Motor neuron (in vitro differentiated cells): ENCODE data around the gene WDR53. TPM values are rescaled to one million over a fixed set of nuclear protein-coding genes. Genes with fewer than 3 reads are reported as not detected.
"Not testable (repeated sequence)": the region's sequence is repeated elsewhere in the genome, so short reads cannot be mapped to it uniquely, and the experiment has no call there.

Source experiments
- ATAC-seq, 8 experiments: fragments of 200-7000 bp; cut with Tn5 transposase; replicated peaks in 6 of 8; 2 replicates each; pipeline ENCODE4 v1.8.0; 2021; ENCODE audit warnings: mild to moderate bottlenecking in 8 of 8, moderate library complexity in 8 of 8
- H3K27ac ChIP-seq, 2 donors: fragments of 250-450 bp; sonication (Bioruptor Pico); 2 replicates each; pipeline ENCODE4 v1.9.0; 2021; ENCODE audit warnings: antibody characterized with exemption in 2 of 2, mild to moderate bottlenecking in 2 of 2, moderate library complexity in 1 of 2
- H3K4me1 ChIP-seq, 2 donors: fragments of 250-450 bp; sonication (Bioruptor Pico); replicated peaks in 1 of 2; 2 replicates each; pipeline ENCODE4 v1.6.1; 2021; ENCODE audit warnings: antibody characterized with exemption in 2 of 2, mild to moderate bottlenecking in 2 of 2, moderate library complexity in 1 of 2
- H3K4me3 ChIP-seq, 5 donors: fragments of 250-450 bp; sonication (Bioruptor Pico); 2 replicates each; pipeline ENCODE4 v1.9.0; 2021; ENCODE audit warnings: antibody characterized with exemption in 5 of 5, mild to moderate bottlenecking in 5 of 5, moderate library complexity in 4 of 5
- WGBS, 10 experiments: fragments of 450-650 bp; shearing (Covaris generic); methylation state at CpG; one replicate each; pipeline ENCODE4 v1.0.0; 2022; 5-methylcytosine and 5-hydroxymethylcytosine counted together
- in situ Hi-C, 9 experiments: fragments of 400-800 bp; cut with MboI; loops; one replicate each; pipeline ENCODE4 v1.15.0; 2021; ENCODE audit warnings: low sequenced_read_pairs in 9 of 9, low pct_unique_long_range_greater_than_20kb in 2 of 9; ENCODE audit not compliant: unreplicated experiment in 9 of 9
- total RNA-seq, 8 experiments: library from RNA; unstranded; fragments of 300-600 nt; gene quantifications; 2 replicates each; pipeline versions ENCODE4 v1.2.3 to v1.2.4, GENCODE V29; 2022

The WDR53 gene
- total RNA-seq, 8 experiments from 2014 or later, result 5.7 to 13.1 (median 9.4) TPM

DNA sequence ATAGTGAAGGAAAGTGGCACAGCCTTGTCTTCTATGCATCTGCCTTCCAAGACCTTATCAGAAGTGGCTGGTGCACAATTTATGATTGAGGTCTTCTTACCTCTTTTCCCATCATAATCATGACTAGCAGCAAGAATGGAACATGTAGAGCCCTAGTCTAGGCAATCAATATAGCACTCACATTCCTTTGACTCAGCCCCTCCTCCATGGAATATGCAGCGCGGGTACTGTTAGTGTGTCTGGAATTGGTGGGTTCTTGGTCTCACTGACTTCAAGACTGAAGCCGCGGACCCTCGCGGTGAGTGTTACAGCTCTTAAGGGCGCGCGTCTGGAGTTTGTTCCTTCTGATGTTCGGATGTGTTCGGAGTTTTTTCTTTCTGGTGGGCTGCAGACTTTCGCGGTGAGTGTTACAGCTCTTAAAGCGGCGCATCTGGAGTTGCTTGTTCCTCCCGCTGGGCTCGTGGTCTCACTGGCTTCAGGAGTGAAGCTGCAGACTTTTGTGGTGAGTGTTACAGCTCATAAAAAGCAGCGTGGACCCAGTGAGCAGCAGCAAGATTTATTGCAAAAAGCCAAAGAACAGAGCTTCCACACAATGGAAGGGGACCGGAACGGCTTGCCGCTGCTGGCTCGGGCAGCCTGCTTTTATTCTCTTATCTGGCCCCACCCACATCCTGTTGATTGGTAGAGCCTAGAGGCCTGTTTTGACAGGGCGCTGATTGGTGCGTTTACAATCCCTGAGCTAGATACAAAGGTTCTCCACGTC is 29.8 kb upstream of the WDR53 start:
- H3K4me1 ChIP-seq, H3K4me3 ChIP-seq, H3K27ac ChIP-seq, in situ Hi-C loops: not testable (repeated sequence)
- peak in 5 of 8 experiments; percentile 37 to 77 (median 59) for ATAC-seq
- 55 to 100% (median 76%) methylated on average over 4 to 15 of the region's 25 CpGs; no CpG with 5 or more reads in 5 of the 10 experiments for WGBS, 10 experiments

GRCh38 chr3:196596355-196596754 is 28.0 kb upstream of the WDR53 start:
- no peak overlapping the region for H3K27ac ChIP-seq
- H3K4me1 ChIP-seq, result no peaks in the 10 kb centered on the region
- H3K4me3 ChIP-seq, result no peak overlapping the region
- WGBS, 10 experiments, result 0 to 67% (median 50%) methylated on average over 1 to 5 of the region's 5 CpGs; no CpG with 5 or more reads in 4 of the 10 experiments
- in situ Hi-C loops, result no loop called here
- peak in 1 of 8 experiments; percentile 18 for ATAC-seq

GRCh38 chr3:196590279-196590678 is 21.9 kb upstream of the WDR53 start:
- no peak for ATAC-seq
- Histone ChIP-seq H3K4me3 (no peak overlapping the region), H3K27ac (no peak overlapping the region), H3K4me1 (no peaks in the 10 kb centered on the region)
- WGBS, 10 experiments, result 77 to 100% (median 91%) methylated on average over 1 to 5 of the region's 5 CpGs; no CpG with 5 or more reads in 2 of the 10 experiments
- in situ Hi-C loops, result no loop called here

DNA sequence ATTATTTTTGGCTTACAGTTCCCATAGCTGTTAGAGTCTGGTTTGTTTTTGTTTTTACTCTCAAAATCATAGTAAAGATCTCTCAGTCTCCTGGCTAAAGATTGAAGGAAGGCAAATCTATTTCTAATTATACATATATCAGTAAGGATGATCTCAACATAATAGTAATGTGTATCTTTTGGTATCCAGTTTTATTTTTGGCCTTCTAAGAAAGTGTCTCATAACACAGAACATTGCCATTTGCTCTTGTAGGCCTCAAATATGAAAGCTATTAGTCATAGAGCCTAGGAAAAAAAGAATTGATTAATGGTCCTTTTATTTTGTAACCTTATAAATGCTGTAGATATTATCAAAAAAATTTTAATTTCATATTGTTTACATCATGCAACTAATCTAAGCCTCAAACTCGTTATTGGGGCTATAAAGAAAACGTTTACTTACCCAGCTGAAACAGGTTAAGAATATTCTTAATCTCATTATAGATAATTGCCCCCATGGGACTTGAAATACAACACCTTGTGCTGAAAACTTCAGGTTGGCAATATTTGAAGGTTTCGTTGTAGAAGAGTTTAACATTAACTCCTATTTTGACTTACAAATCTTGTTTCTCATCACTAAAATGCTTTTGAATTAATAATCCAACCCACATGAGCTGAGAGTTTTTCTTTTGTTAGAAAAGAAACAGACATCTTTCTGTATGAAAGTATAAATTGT is 16.8 kb upstream of the WDR53 start:
- ATAC-seq, result no peak
- no peak overlapping the region for H3K27ac ChIP-seq
- H3K4me3 ChIP-seq, result no peak overlapping the region
- 74 to 93% (median 89%) methylated on average over 2 to 3 of the region's 3 CpGs for WGBS, 10 experiments
- H3K4me1 ChIP-seq, result no peaks in the 10 kb centered on the region
- in situ Hi-C loops, result no loop called here

DNA sequence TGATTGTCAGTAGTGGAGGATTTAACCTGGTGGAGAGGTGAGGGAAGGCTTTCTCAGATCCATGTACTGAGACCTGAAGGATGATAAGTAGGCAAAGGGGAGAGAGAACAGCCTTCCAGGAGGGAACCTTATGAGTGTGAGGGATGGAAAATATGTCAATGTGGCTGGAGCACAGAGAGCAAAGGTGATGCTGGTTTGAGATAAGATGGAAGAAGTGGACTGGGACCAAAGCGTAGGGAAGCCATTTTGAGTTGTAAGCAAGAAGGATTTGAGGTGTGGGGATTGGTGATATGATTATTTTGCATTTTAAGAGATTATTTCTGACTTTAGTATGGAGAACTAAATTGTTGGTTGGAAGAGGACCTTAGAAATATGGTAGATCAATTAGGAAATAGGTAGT is 4.0 kb upstream of the WDR53 start:
- in situ Hi-C loops, result no loop called here
- no peak overlapping the region for H3K4me3 ChIP-seq
- 0 to 100% (median 60%) methylated on average over 1 of the region's 1 CpG; no CpG with 5 or more reads in 4 of the 10 experiments for WGBS, 10 experiments
- no peak for ATAC-seq
- no peak overlapping the region for H3K27ac ChIP-seq
- H3K4me1 ChIP-seq, result peaks cover 13 to 16% of the 10 kb centered on the region in 2 donors

- in situ Hi-C loops, ATAC-seq, H3K27ac ChIP-seq, H3K4me3 ChIP-seq: not testable (repeated sequence)
- peaks cover 14 to 16% of the 10 kb centered on the region in 2 donors for H3K4me1 ChIP-seq
- WGBS, 10 experiments, result 60 to 100% (median 93%) methylated on average over 1 to 12 of the region's 13 CpGs; no CpG with 5 or more reads in 2 of the 10 experiments
Measured at GRCh38 chr3:196570332-196570731, 2.0 kb upstream of the WDR53 start.

DNA sequence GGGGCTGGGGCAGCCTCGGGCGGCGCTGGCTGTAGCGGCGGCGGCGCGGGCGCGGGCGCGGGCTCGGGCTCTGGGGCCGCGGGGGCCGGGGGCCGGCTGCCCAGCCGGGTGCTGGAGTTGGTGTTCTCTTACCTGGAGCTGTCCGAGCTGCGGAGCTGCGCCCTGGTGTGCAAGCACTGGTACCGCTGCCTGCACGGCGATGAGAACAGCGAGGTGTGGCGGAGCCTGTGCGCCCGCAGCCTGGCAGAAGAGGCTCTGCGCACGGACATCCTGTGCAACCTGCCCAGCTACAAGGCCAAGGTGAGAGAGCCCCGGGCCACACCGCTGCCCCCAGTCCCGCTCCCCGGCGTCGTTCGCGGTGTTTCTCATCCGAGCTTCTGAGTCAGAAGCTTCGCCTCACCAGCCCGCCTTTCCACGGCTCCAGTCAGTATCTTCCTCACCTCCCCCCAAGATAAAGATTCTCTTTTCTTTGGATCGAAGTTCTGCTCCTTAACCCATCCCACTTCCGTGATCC is 706 bp upstream of the WDR53 start:
- peaks cover 14 to 16% of the 10 kb centered on the region in 2 donors for H3K4me1 ChIP-seq
- peak overlapping the region; percentile 53 to 99 (median 77) for H3K4me3 ChIP-seq
- ATAC-seq, result peak in 2 of 8 experiments; percentile 37 to 53
- in situ Hi-C loops, result no loop called here
- H3K27ac ChIP-seq, result peak overlapping the region; percentile 63 to 73
- WGBS, 10 experiments, result 0 to 10% (median 0%) methylated on average over 1 to 10 of the region's 44 CpGs; no CpG with 5 or more reads in 1 of the 10 experiments

DNA sequence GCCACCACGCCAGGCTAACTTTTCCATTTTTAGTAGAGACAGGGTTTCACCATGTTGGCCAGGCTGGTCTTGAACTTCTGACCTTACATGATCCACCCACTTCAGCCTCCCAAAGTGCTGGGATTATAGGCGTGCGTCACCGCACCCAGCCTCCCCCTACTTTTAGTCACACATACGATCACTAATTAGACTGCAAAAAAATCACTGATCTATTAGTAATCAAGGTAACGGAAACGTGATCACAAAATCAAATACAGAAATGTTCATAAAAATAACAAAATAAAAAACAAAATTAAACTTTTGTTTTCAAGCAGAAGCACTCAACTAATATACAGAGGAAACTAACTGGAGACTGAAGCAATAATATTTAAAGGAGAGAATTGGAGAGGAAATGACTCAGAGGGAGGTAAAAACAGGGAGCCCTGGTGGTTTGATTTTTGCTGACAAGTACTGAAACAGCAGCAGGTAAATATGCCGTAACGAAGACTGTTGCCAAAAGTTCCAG is 4.6 kb downstream of the WDR53 start:
- Histone ChIP-seq H3K4me1 (peaks cover 4% of the 10 kb centered on the region in 2 donors), H3K4me3 (no peak overlapping the region), H3K27ac (no peak overlapping the region)
- no peak for ATAC-seq
- 84 to 100% (median 95%) methylated on average over 1 to 9 of the region's 9 CpGs for WGBS, 10 experiments
- in situ Hi-C loops, result no loop called here

GRCh38 chr3:196559826-196560225 is 8.5 kb downstream of the WDR53 start:
- in situ Hi-C loops, result no loop called here
- no peak for ATAC-seq
- Histone ChIP-seq H3K4me1 (no peaks in the 10 kb centered on the region), H3K27ac (no peak overlapping the region), H3K4me3 (no peak overlapping the region)
- WGBS, 10 experiments, result 20 to 86% (median 67%) methylated on average over 1 to 3 of the region's 3 CpGs; no CpG with 5 or more reads in 2 of the 10 experiments

GRCh38 chr3:196558476-196558875 is 9.9 kb downstream of the WDR53 start:
- H3K27ac ChIP-seq, result no peak overlapping the region
- H3K4me3 ChIP-seq, result no peak overlapping the region
- no peak for ATAC-seq
- no peaks in the 10 kb centered on the region for H3K4me1 ChIP-seq
- in situ Hi-C loops, result no loop called here

- H3K4me1 ChIP-seq, result no peaks in the 10 kb centered on the region
- WGBS, 10 experiments, result 83 to 100% (median 93%) methylated on average over 1 to 5 of the region's 5 CpGs; no CpG with 5 or more reads in 2 of the 10 experiments
- no peak for ATAC-seq
Measured at GRCh38 chr3:196557236-196557635, 11.1 kb downstream of the WDR53 start.

GRCh38 chr3:196555295-196555694 is 13.1 kb downstream of the WDR53 start:
- H3K27ac ChIP-seq, result no peak overlapping the region
- H3K4me3 ChIP-seq, result no peak overlapping the region
- no peaks in the 10 kb centered on the region for H3K4me1 ChIP-seq
- 75 to 100% (median 92%) methylated on average over 2 to 3 of the region's 3 CpGs for WGBS, 10 experiments
- in situ Hi-C loops, result no loop called here
- no peak for ATAC-seq

More at GRCh38 chr3:196557236-196557635, 11.1 kb downstream of the WDR53 start:
- no peak overlapping the region for H3K4me3 ChIP-seq
- in situ Hi-C loops, result no loop called here
- H3K27ac ChIP-seq, result no peak overlapping the region

DNA sequence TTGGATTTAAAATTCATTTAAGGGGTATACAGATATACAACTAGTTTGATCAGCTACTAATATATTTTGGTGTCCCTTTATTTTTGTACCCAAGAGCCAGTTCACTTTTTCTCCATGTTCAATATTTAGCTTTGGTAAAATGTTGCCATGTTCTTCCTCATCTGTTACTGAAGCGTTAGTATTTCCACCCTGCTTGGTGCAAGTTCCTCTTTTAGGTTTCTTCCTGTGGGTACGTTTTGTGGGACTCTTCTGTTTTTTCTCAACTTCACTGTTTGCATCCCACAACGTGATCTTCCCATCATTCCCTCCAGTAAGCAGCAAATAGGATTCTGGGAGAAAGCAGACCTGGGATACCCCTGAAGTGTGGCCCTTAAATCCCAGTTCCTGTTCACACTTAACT is 14.1 kb downstream of the WDR53 start:
- ATAC-seq, result no peak
- H3K4me1 ChIP-seq, result no peaks in the 10 kb centered on the region
- no peak overlapping the region for H3K27ac ChIP-seq
- H3K4me3 ChIP-seq, result no peak overlapping the region
- in situ Hi-C loops, result no loop called here
- 58 to 93% (median 83%) methylated on average over 1 to 3 of the region's 3 CpGs; no CpG with 5 or more reads in 2 of the 10 experiments for WGBS, 10 experiments
